Bronchial epithelial cell (primary cell): ENCODE data around the gene ATP5F1D. TPM values are rescaled to one million over a fixed set of nuclear protein-coding genes. Genes with fewer than 3 reads are reported as not detected.

Experiments
- DNase-seq: peaks from one replicate; pipeline ENCODE4 v3.0.0-alpha.2; 2010; ENCODE audit warnings: low read depth
- FAIRE-seq: peaks from 2 replicates; lab custom pipeline; 2011; peaks lifted over from hg19 to GRCh38; lab: Jason Lieb, UNC
- H3K27me3 ChIP-seq: 2 replicates; pipeline ENCODE4 v1.5.1; 2011; ENCODE audit warnings: low read length; ENCODE audit not compliant: control insufficient read depth, insufficient read depth
- H3K36me3 ChIP-seq: 2 replicates; pipeline ENCODE4 v1.5.1; 2011; ENCODE audit warnings: low read length; ENCODE audit not compliant: control insufficient read depth, insufficient read depth
- H3K4me3 ChIP-seq: 2 replicates; pipeline ENCODE4 v1.5.1; 2011; ENCODE audit warnings: mild to moderate bottlenecking, low read depth, low read length, control low read depth
- CTCF ChIP-seq: IDR thresholded peaks from 2 replicates; pipeline ENCODE4 v1.5.1; 2011; ENCODE audit warnings: mild to moderate bottlenecking, moderate library complexity, low read length, control low read depth, inconsistent platforms; ENCODE audit not compliant: insufficient read depth, severe bottlenecking
- total RNA-seq: library from RNA; depleted of rRNA; stranded (reverse); fragments of >200 nt; gene quantifications from 2 replicates; pipeline ENCODE4 v1.2.1, GENCODE V29; 2014

ATP5F1D gene
- total RNA-seq, 1 donor from 2014 or later, result 8.7 TPM

GRCh38 chr19:1287354-1288225 lies 46.0 kb downstream of the ATP5F1D start:
- Histone ChIP-seq H3K4me3 (no peak overlapping the region), H3K27me3 (peaks cover 25% of the 10 kb centered on the region), H3K36me3 (no peaks in the 10 kb centered on the region)
- no peak for TF ChIP-seq CTCF
- DNase-seq, result no peak
- FAIRE-seq, result no peak

DNA sequence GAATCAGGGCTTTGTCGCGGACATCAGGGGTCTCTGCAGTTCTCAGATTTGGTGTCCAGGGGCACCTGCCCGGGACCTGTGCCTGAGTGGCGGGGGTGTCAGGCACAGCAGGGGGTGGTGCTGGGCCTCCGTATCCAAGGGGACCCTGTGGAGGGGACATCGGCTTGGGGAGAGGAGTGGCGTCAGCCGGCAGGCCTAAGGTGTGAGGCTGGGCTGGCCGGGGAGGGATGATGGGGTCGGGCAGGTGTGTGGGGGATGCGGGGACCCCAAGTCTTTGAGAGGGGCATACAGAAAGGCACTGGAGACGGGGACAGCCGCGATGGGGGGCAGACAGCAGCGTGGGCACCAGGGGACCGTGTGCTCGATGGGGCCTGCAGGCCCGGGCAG lies 46.7 kb downstream of the ATP5F1D start:
- DNase-seq, result no peak
- Histone ChIP-seq H3K27me3 (peaks cover 25% of the 10 kb centered on the region), H3K36me3 (no peaks in the 10 kb centered on the region), H3K4me3 (no peak overlapping the region)
- FAIRE-seq, result no peak
- TF ChIP-seq CTCF, result no peak

- DNase-seq, result no peak
- Histone ChIP-seq H3K36me3 (no peaks in the 10 kb centered on the region), H3K4me3 (no peak overlapping the region), H3K27me3 (peaks cover 26% of the 10 kb centered on the region)
- TF ChIP-seq CTCF, result no peak
- FAIRE-seq, result peak; percentile 18
Observed at GRCh38 chr19:1288833-1289685, 47.5 kb downstream of the ATP5F1D start.

- no peak overlapping the region for H3K4me3 ChIP-seq
- FAIRE-seq (no peak), DNase-seq (no peak)
- peaks cover 22% of the 10 kb centered on the region for H3K27me3 ChIP-seq
- TF ChIP-seq CTCF, result no peak
- no peaks in the 10 kb centered on the region for H3K36me3 ChIP-seq
Observed at GRCh38 chr19:1289686-1290025, 48.1 kb downstream of the ATP5F1D start.

DNA sequence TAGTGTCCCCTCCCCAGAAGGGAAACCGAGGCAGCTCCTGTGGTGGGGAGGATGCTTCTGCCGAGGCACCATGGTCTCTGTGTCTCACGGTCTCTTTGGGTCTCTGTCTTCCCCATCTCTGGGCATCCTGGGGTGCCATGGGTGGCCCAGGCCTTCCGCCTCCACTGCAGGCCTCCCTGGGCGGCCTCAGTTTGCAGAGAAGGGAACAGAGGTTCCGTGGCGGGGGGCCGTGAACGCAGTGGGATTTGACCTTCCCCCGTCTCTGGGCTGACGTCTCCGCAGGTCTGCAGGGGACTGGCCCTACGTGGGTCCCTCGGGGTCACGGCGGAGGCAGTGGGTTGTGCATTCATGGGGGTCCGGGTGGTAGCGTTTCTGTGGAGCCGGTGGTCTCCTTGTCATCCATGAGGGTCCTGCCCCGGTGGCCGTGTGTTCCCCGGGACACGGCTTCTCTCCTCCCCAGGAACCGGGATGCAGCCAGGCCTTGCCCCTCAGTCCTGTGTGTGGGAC lies 48.7 kb downstream of the ATP5F1D start:
- FAIRE-seq, result no peak
- DNase-seq, result no peak
- no peak for TF ChIP-seq CTCF
- Histone ChIP-seq H3K36me3 (no peaks in the 10 kb centered on the region), H3K27me3 (peaks cover 18% of the 10 kb centered on the region), H3K4me3 (no peak overlapping the region)
